HCEC 1CT (cell line): ENCODE measurements around the gene WNT10A.

ENCODE experiments used
- DNase-seq: peaks from one replicate; pipeline ENCODE4 v3.0.0-alpha.2; 2017

WNT10A gene

GRCh38 chr2:218878926-218879761 is 1.5 kb upstream of the WNT10A start:
- no peak for DNase-seq

DNA sequence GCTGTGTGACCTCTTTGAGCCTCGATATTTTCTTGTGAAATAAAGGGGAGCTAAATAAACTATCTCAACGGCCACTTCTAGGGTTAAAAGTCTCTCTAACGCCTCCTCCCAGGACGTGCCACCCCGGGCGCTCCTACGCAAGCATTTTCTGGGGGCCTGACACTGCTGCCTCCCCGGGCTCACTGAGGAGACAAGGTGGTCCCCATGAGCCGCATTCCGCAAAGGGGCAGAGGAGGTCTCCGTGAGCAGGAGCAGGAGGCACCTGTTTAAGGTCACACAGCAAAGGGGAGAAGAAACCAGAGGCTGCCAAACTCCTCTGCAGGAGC is 913 bp upstream of the WNT10A start:
- DNase-seq = no peak

GRCh38 chr2:218880859-218881594 is 375 bp downstream of the WNT10A start:
- DNase-seq = no peak

DNA sequence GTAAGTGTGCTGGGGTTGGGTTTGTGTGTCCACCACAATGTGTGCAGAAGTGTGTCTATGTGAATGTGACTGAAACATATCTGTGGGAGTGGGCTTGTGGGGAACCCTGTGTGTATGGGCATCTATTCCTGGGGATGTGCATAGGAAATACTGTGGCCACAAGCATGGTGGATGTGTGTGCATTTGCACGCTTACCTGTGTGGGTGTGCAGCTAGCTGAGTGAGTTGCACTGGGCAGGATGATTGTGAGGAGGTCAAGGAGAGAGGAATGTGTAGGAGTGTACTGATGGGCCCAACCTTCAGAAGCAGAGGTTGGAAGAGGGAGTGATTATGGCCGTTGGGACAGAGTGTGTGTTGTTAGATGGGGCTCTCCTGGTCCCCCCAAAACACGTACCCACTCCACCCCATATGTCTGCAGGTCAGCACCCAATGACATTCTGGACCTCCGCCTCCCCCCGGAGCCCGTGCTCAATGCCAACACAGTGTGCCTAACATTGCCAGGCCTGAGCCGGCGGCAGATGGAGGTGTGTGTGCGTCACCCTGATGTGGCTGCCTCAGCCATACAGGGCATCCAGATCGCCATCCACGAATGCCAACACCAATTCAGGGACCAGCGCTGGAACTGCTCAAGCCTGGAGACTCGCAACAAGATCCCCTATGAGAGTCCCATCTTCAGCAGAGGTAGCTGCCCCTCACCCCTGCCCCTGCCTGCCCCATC is 1.2 kb downstream of the WNT10A start:
- no peak for DNase-seq

DNA sequence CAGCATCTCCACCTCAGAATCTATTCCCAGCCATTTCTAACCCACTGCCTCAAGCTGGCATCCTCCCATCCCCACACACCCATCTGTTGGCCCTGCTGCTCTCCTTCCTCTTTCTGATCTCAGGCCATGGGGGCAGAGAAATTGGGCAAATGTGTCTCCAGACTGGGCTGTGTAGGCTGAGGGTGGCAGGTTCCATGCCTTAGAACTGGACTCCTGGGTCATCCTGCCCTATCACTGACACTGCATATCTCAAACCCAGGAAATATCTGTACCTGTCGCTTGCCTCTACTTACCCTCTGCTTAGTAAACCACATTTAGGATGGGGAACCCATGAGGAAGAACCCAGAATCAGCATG is 1.8 kb downstream of the WNT10A start:
- no peak for DNase-seq

GRCh38 chr2:218882866-218883366 is 2.3 kb downstream of the WNT10A start:
- DNase-seq = no peak

- no peak for DNase-seq
Measured at GRCh38 chr2:218883491-218884490, 3.1 kb downstream of the WNT10A start.

- no peak for DNase-seq
Measured at GRCh38 chr2:218884519-218884918, 3.9 kb downstream of the WNT10A start.

GRCh38 chr2:218885981-218886947 is 5.6 kb downstream of the WNT10A start:
- DNase-seq = no peak

DNA sequence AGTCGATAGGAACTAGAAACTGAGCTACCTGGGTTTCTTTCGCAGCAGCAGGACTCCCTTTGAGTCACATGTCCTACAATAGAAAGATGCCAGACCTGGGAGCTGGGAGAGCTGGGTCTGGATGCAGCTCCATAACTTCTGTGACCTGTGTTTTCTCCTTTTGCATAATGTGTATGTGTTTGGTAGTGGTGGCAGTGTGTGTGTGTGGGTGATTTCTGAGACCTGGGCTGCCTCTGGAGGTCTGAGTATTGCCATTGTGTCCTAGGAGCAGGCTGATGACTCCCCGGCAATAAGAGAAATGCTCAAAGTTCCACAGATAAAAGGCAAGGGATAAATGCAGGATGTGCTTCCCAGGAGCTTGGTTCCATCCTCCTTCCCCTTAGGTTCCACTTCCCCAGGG is 6.4 kb downstream of the WNT10A start:
- no peak for DNase-seq

DNA sequence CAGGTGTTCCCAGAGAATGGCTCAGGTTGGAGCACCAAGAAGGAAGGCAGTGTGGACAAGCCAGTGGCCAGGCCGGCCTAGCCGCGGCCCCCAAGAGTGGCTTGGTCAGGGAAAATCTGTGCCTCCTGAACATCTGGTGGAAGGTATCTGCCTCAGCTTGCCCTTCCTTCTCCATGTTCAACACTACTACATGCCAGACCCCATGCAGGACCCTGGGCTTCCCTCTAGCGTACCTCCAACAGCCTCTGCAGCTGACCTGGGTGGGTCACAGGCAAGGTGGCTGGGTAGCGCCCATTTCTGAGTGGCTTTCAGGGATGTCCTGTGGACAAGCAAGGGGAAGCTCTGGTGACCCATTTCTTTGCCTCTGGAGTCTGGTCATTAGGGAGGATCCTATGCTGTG is 7.7 kb downstream of the WNT10A start:
- DNase-seq = no peak

DNA sequence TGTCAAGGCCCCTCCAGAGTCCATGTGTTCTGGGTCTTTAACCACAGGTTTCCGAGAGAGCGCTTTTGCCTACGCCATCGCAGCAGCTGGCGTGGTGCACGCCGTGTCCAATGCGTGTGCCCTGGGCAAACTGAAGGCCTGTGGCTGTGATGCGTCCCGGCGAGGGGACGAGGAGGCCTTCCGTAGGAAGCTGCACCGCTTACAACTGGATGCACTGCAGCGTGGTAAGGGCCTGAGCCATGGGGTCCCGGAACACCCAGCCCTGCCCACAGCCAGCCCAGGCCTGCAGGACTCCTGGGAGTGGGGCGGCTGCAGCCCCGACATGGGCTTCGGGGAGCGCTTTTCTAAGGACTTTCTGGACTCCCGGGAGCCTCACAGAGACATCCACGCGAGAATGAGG is 9.3 kb downstream of the WNT10A start:
- no peak for DNase-seq

GRCh38 chr2:218890369-218890768 is 9.7 kb downstream of the WNT10A start:
- DNase-seq = no peak

- no peak for DNase-seq
Measured at GRCh38 chr2:218891275-218892135, 10.9 kb downstream of the WNT10A start.

- peak; percentile 55 for DNase-seq
Measured at GRCh38 chr2:218892693-218893348, 12.2 kb downstream of the WNT10A start.

- no peak for DNase-seq
Measured at GRCh38 chr2:218893349-218894150, 12.9 kb downstream of the WNT10A start.

DNA sequence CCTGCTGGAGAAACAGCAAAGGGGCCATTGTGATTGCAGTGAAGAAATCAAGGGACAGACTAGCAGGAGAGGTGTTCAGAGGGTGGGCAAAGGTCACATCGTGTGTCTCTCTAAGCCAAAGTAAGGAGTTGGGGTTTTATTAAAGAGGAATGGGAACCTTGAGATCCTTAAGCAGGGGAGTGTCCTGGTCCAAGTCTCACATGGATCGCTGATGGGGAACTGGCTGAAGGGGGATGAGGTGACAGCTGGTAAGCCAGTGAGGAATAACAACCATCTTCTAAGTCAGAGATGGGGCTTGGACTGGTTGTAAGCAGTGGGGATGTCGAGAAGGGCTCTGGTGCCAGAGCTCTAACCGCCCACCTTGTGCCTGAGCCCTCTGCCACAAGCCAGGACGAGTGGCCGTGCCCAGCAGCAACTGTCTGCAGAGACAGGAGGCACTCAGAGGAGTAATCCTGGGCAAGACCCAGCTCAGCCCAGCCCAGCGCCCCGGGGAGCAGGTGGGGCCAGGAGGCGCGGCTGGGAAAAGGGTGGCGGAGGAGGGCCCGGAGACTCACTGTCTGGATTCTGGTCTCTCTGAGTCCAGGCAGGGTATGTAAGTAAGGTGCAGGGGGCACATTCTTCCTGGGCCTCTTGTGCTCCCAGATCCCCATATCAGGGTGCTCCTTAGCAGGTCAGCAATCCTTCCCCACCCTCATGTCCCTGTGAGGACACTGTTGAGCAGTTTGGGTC is 13.7 kb downstream of the WNT10A start:
- DNase-seq = no peak

DNA sequence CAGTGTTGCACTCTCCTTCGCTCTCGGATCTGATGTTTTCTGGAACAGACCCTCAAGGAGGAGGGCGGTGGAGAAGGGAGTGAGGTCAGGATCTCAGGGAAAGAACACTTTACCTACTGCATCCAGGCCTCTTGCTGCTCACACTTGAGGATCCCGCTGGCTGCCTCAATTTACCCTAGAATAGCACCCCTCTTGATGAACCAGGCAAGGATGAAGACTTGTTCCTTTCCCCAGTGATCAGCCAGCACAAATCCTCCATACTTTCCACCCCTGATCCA is 14.2 kb downstream of the WNT10A start:
- no peak for DNase-seq
